K562 (cell line): ENCODE data around the gene SIDT2. TPM values are rescaled to one million over a fixed set of nuclear protein-coding genes. Genes with fewer than 3 reads are reported as not detected.

Experiments
- HBP1 ChIP-seq: fragments of 450-650 bp; formaldehyde crosslinking; IDR thresholded peaks from 2 replicates; pipeline ENCODE4 v1.4.0; 2022; ENCODE audit warnings: missing genetic modification characterization
- MGA ChIP-seq: fragments of 450-650 bp; IDR thresholded peaks from 2 replicates; pipeline ENCODE4 v1.6.1; 2016; ENCODE audit warnings: mild to moderate bottlenecking, moderate library complexity
- RNF219 ChIP-seq: fragments of 250-450 bp; sonication (Bioruptor Pico); IDR thresholded peaks from 2 replicates; pipeline ENCODE4 v1.5.0; 2022; ENCODE audit warnings: mild to moderate bottlenecking
- SMARCE1 ChIP-seq: fragments of 450-650 bp; IDR thresholded peaks from 2 replicates; pipeline ENCODE4 v1.7.1; 2016; ENCODE audit warnings: mild to moderate bottlenecking
- TARDBP ChIP-seq: fragments of 450-650 bp; IDR thresholded peaks from 2 replicates; pipeline ENCODE4 v1.6.1; 2016
- ZBTB11 ChIP-seq, 3 experiments: fragments of 200-800 bp in 1 of 3; fragments of 250-450 bp in 1 of 3; fragments of 450-650 bp in 1 of 3; sonication (Bioruptor Pico) in 1 of 3; sonication (Bioruptor generic) in 1 of 3; formaldehyde crosslinking in 1 of 3; IDR thresholded peaks; 2 replicates each; pipeline versions ENCODE4 v1.6.1 to v1.8.0; 2016 to 2022; ENCODE audit warnings: mild to moderate bottlenecking in 2 of 3, missing genetic modification characterization in 2 of 3, missing compliant biosample characterization in 1 of 3, moderate library complexity in 1 of 3
- polyA plus RNA-seq, 8 experiments: library from polyadenylated mRNA; depleted of rRNA in 4 of 8; stranded (reverse) in 5 of 8; unstranded in 3 of 8; fragments of >200 nt; fragmentation: Nextera tagmentation in 2 of 8; fragmentation: Illumina TruSeq in 1 of 8; extraction: Ambion mirVana in 2 of 8; extraction: Trizol in 1 of 8; gene quantifications; 2 replicates each; pipeline versions ENCODE4 v1.2.1 to v1.2.3, GENCODE V29; 2011 to 2014; ENCODE audit warnings: inconsistent platforms in 1 of 8, missing spikeins in 1 of 8
- total RNA-seq, 7 experiments: library from RNA; depleted of rRNA in 6 of 7; stranded (reverse); fragments of >200 nt in 6 of 7; fragmentation: Illumina TruSeq in 2 of 7; extraction: Trizol in 2 of 7; gene quantifications; 2 replicates each; pipeline versions ENCODE4 v1.2.1 to v1.2.3, GENCODE V29; 2011 to 2021; ENCODE audit warnings: low replicate concordance in 1 of 7

The SIDT2 gene
- total and polyA plus RNA-seq, 9 of the 15 experiments (the other 6 are each of a cell fraction or from before 2014, with no cell fraction given): 2.4 to 20.2 (median 6.5) TPM

GRCh38 chr11:117223741-117224689 lies 45.5 kb downstream of the SIDT2 start (continued):
- TF ChIP-seq HBP1 (CRISPR knock-in tag) (no peak), MGA (no peak), TARDBP (0 out of 2 replicates have a peak, but pooled peaks have one; percentile 30), SMARCE1 (peak; percentile 81), ZBTB11 (CRISPR knock-in tag; IDR thresholded peaks at IDR 0.05) (peak in 1 of 3 experiments; percentile 80; a peak in 2 of 6 replicates), RNF219 (no peak)
